ENCODE results near the gene SORCS3. TPM values are rescaled to one million over a fixed set of nuclear protein-coding genes. Genes with fewer than 3 reads are reported as not detected.

SORCS3 gene
- total and polyA plus RNA-seq, 4 donors: 0.93 TPM; not detected in 3

GRCh38 chr10:105056413-105056812 lies 415.3 kb downstream of the SORCS3 start:
- WGBS: 63% methylated on average over 2 of the region's 2 CpGs
- no peak overlapping the region for H3K9ac ChIP-seq (ENCODE audit: low read depth in 1 of 2, low read length in 2 of 2)
- H3K27ac ChIP-seq (ENCODE audit: low read depth in 1 of 2, low read length in 2 of 2): no peak overlapping the region
- H3K27me3 ChIP-seq (ENCODE audit: control insufficient read depth in 4 of 4, insufficient read depth in 4 of 4, low read length in 3 of 4): peaks cover 0 to 5% (median 0%) of the 10 kb centered on the region in 4 donors
- DNase-seq (ENCODE audit: low spot score): no peak
- no peaks in the 10 kb centered on the region for H3K36me3 ChIP-seq (ENCODE audit: control insufficient read depth in 4 of 4, insufficient read depth in 3 of 4, low read depth in 1 of 4, low read length in 3 of 4)
- H3K4me3 ChIP-seq (ENCODE audit: low read depth in 1 of 3, low read length in 3 of 3): no peak overlapping the region
- H3K4me1 ChIP-seq (ENCODE audit: control insufficient read depth in 4 of 4, insufficient read depth in 4 of 4, low read length in 3 of 4): no peaks in the 10 kb centered on the region
- peaks cover 0 to 11% (median 5%) of the 10 kb centered on the region in 4 donors for H3K9me3 ChIP-seq (ENCODE audit: control insufficient read depth in 4 of 4, low read length in 3 of 4)
- TF ChIP-seq RAD21 (IDR thresholded peaks at IDR 0.05) (no peak), RXRA (IDR thresholded peaks at IDR 0.05) (no peak), EGR1 (IDR thresholded peaks at IDR 0.05; ENCODE audit: low read depth in 2 of 2) (no peak), ZBTB33 (IDR thresholded peaks at IDR 0.05) (no peak)

GRCh38 chr10:105062951-105063350 lies 421.9 kb downstream of the SORCS3 start:
- Histone ChIP-seq H3K9ac (ENCODE audit: low read depth in 1 of 2, low read length in 2 of 2) (no peak overlapping the region), H3K4me3 (ENCODE audit: low read depth in 1 of 3, low read length in 3 of 3) (no peak overlapping the region), H3K27ac (ENCODE audit: low read depth in 1 of 2, low read length in 2 of 2) (no peak overlapping the region), H3K4me1 (ENCODE audit: control insufficient read depth in 4 of 4, insufficient read depth in 4 of 4, low read length in 3 of 4) (no peaks in the 10 kb centered on the region), H3K36me3 (ENCODE audit: control insufficient read depth in 4 of 4, insufficient read depth in 3 of 4, low read depth in 1 of 4, low read length in 3 of 4) (no peaks in the 10 kb centered on the region), H3K27me3 (ENCODE audit: control insufficient read depth in 4 of 4, insufficient read depth in 4 of 4, low read length in 3 of 4) (no peaks in the 10 kb centered on the region), H3K9me3 (ENCODE audit: control insufficient read depth in 4 of 4, low read length in 3 of 4) (no peaks in the 10 kb centered on the region)
- DNase-seq (ENCODE audit: low spot score): no peak
- 61% methylated on average over 5 of the region's 5 CpGs for WGBS
- no peak for TF ChIP-seq CTCF (IDR thresholded peaks at IDR 0.05; ENCODE audit: low read depth, low read length, missing input control)
- no peak for TF ChIP-seq GABPA (IDR thresholded peaks at IDR 0.05 in 1 of 2, conservative IDR thresholded peaks at IDR 0.05 in 1 of 2)
- TF ChIP-seq NR2F2 (IDR thresholded peaks at IDR 0.05): no peak
- TF ChIP-seq REST (IDR thresholded peaks at IDR 0.05): no peak
- no peak for TF ChIP-seq ZBTB33 (IDR thresholded peaks at IDR 0.05)
- no peak for TF ChIP-seq HNF4A (conservative IDR thresholded peaks at IDR 0.05)
- no peak for TF ChIP-seq HNF4G (IDR thresholded peaks at IDR 0.05)
- no peak for TF ChIP-seq JUND (IDR thresholded peaks at IDR 0.05)
- TF ChIP-seq RXRA (IDR thresholded peaks at IDR 0.05): no peak
- TF ChIP-seq FOXA2 (IDR thresholded peaks at IDR 0.05): no peak
- no peak for TF ChIP-seq RAD21 (IDR thresholded peaks at IDR 0.05)
- no peak for TF ChIP-seq FOXA1 (IDR thresholded peaks at IDR 0.05)
- no peak for TF ChIP-seq YY1 (IDR thresholded peaks at IDR 0.05)
- no peak for TF ChIP-seq EGR1 (IDR thresholded peaks at IDR 0.05; ENCODE audit: low read depth in 2 of 2)
- no peak for TF ChIP-seq SP1 (IDR thresholded peaks at IDR 0.05)
- TF ChIP-seq ATF3 (IDR thresholded peaks at IDR 0.05): no peak
- no peak for TF ChIP-seq MAX (IDR thresholded peaks at IDR 0.05)
- no peak for TF ChIP-seq TAF1 (conservative IDR thresholded peaks at IDR 0.05)
